Parathyroid adenoma (tissue), 2 donors: ENCODE data around the gene LAMC1.

ENCODE experiments used
- H2AFZ ChIP-seq: fragments of 300-600 bp; sonication (generic); one replicate; pipeline ENCODE4 v1.7.0; 2017; ENCODE audit warnings: antibody characterized with exemption, mild to moderate bottlenecking
- H3K27ac ChIP-seq: fragments of 300-600 bp; sonication (generic); one replicate; pipeline ENCODE4 v1.7.0; 2017
- H3K27me3 ChIP-seq: fragments of 300-600 bp; sonication (generic); one replicate; pipeline ENCODE4 v1.7.0; 2017; ENCODE audit warnings: low read length; ENCODE audit not compliant: control insufficient read depth, insufficient read depth
- H3K36me3 ChIP-seq: fragments of 300-600 bp; sonication (generic); one replicate; pipeline ENCODE4 v1.7.0; 2017; ENCODE audit warnings: low read length; ENCODE audit not compliant: control insufficient read depth, insufficient read depth
- H3K4me1 ChIP-seq: fragments of 300-600 bp; sonication (generic); one replicate; pipeline ENCODE4 v1.7.0; 2017; ENCODE audit warnings: control low read depth
- H3K4me2 ChIP-seq: fragments of 300-600 bp; sonication (generic); one replicate; pipeline ENCODE4 v1.7.0; 2017; ENCODE audit warnings: low read length
- H3K4me3 ChIP-seq: fragments of 300-600 bp; sonication (generic); one replicate; pipeline ENCODE4 v1.7.0; 2017; ENCODE audit warnings: low read depth, low read length
- H3K79me2 ChIP-seq: fragments of 300-600 bp; sonication (generic); one replicate; pipeline ENCODE4 v1.7.0; 2017; ENCODE audit warnings: control low read depth
- H3K9ac ChIP-seq: fragments of 300-600 bp; sonication (generic); one replicate; pipeline ENCODE4 v1.7.0; 2017; ENCODE audit warnings: mild to moderate bottlenecking
- H3K9me3 ChIP-seq: fragments of 300-600 bp; sonication (generic); one replicate; pipeline ENCODE4 v1.7.0; 2017; ENCODE audit warnings: low read length; ENCODE audit not compliant: control insufficient read depth
- CTCF ChIP-seq: fragments of 300-600 bp; sonication (generic); IDR thresholded peaks from one replicate; pipeline ENCODE4 v1.7.0; 2017; ENCODE audit warnings: antibody characterized with exemption, mild to moderate bottlenecking
- donor health status: primary hyperparathyroidism.

Gene LAMC1

DNA sequence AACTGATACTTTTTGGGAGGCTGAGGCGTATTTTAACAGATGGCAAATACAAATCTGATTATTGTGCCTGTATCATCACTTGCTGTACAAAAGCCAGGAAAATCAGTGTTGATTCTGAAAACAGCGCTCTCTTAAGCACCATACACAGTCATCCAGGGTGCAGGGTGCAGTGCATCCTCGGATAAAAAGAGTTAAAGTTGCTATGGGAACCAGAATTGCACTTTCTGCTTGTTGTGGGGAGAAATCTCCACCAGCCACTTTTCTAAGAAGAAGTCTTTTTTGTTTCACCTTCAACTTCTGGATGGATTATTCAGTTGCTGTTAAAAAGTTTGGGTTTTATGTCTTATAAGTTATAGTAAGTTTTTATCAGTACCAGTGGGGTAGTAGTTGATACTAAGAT is 3.8 kb downstream of the LAMC1 start:
- H3K36me3 ChIP-seq, result no peaks in the 10 kb centered on the region
- H3K9me3 ChIP-seq, result no peaks in the 10 kb centered on the region
- peaks cover 3% of the 10 kb centered on the region for H3K4me1 ChIP-seq
- H3K27ac ChIP-seq, result no peak overlapping the region
- H3K9ac ChIP-seq, result no peak overlapping the region
- no peak for TF ChIP-seq CTCF
- H2AFZ ChIP-seq, result no peak overlapping the region
- no peak overlapping the region for H3K4me3 ChIP-seq
- H3K4me2 ChIP-seq, result no peak overlapping the region
- peaks cover 8% of the 10 kb centered on the region for H3K79me2 ChIP-seq
- no peaks in the 10 kb centered on the region for H3K27me3 ChIP-seq

GRCh38 chr1:183027791-183028190 is 4.6 kb downstream of the LAMC1 start:
- Histone ChIP-seq H3K79me2 (peaks cover 8% of the 10 kb centered on the region), H3K27ac (no peak overlapping the region), H3K4me2 (no peak overlapping the region), H3K9me3 (no peaks in the 10 kb centered on the region), H3K27me3 (no peaks in the 10 kb centered on the region), H2AFZ (no peak overlapping the region), H3K9ac (no peak overlapping the region), H3K4me3 (no peak overlapping the region), H3K36me3 (no peaks in the 10 kb centered on the region), H3K4me1 (peaks cover 3% of the 10 kb centered on the region)
- TF ChIP-seq CTCF, result no peak

GRCh38 chr1:183029591-183030000 is 6.4 kb downstream of the LAMC1 start:
- H2AFZ ChIP-seq, result no peak overlapping the region
- no peaks in the 10 kb centered on the region for H3K36me3 ChIP-seq
- H3K79me2 ChIP-seq, result peaks cover 8% of the 10 kb centered on the region
- H3K27me3 ChIP-seq, result no peaks in the 10 kb centered on the region
- no peak overlapping the region for H3K9ac ChIP-seq
- TF ChIP-seq CTCF, result no peak
- no peak overlapping the region for H3K27ac ChIP-seq
- peaks cover 3% of the 10 kb centered on the region for H3K4me1 ChIP-seq
- H3K9me3 ChIP-seq, result no peaks in the 10 kb centered on the region
- H3K4me3 ChIP-seq, result no peak overlapping the region
- H3K4me2 ChIP-seq, result no peak overlapping the region

DNA sequence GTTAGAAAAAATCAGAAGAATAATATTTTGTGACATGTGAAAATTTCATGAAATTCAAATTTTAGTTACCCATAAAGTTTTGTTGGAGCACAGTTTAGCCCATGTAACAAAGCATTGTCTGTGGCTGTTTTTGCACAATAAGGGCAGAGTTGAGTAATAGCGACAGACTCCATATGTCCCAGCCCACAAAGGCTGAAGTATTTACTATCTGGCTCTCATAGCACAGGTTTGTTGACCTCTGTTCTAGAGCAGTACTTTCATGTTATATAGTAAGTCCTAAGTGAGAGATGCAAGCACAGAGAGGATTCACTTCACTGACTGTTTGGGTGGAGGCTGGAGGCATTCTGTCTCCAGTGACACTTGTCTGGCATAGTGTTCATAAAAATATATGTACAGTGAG is 6.8 kb downstream of the LAMC1 start:
- Histone ChIP-seq H3K27ac (no peak overlapping the region), H3K4me2 (no peak overlapping the region), H3K79me2 (peaks cover 8% of the 10 kb centered on the region), H3K4me3 (no peak overlapping the region), H3K9me3 (no peaks in the 10 kb centered on the region), H3K27me3 (no peaks in the 10 kb centered on the region), H3K36me3 (no peaks in the 10 kb centered on the region), H2AFZ (no peak overlapping the region), H3K4me1 (peaks cover under 1% of the 10 kb centered on the region), H3K9ac (no peak overlapping the region)
- TF ChIP-seq CTCF, result no peak

- H3K79me2 ChIP-seq, result peaks cover 10% of the 10 kb centered on the region
- H3K9ac ChIP-seq, result no peak overlapping the region
- no peaks in the 10 kb centered on the region for H3K36me3 ChIP-seq
- no peak overlapping the region for H3K27ac ChIP-seq
- no peak overlapping the region for H2AFZ ChIP-seq
- no peaks in the 10 kb centered on the region for H3K27me3 ChIP-seq
- H3K4me2 ChIP-seq, result no peak overlapping the region
- no peaks in the 10 kb centered on the region for H3K9me3 ChIP-seq
- H3K4me3 ChIP-seq, result no peak overlapping the region
- no peaks in the 10 kb centered on the region for H3K4me1 ChIP-seq
- no peak for TF ChIP-seq CTCF
Observed at GRCh38 chr1:183032122-183032921, 9.1 kb downstream of the LAMC1 start.
